ENCODE data around the gene HLA-DQB2.
"Not testable (repeated sequence)": the region's sequence is repeated elsewhere in the genome, so short reads cannot be mapped to it uniquely, and the experiment has no call there.

The HLA-DQB2 gene

DNA sequence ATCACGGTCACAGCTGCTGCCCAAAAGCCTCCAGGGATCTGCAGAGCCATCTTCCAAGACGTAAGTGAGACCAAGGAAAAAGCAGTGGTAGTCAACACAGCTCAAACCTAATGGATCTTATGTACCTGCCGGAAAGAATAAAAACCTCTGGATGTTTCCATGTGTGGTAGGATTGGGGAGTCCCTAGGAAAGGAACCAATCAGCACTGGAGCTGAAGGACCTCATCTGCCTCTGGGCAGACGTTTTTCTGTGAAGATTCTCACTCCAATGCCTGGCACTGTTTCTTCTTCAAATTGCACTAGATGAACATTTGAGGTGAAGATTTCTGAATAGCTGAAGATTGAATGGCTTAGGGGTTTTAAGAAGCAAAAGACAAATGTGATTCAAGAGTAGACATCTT, at the start of gene HLA-DQB2:
Gene HLA-DQB2, minus strand, starts transcription at position 112 of the 400 bp plus-strand sequence. Its CDS starts 62 bp downstream, at position 50.
- no peak for DNase-seq (ENCODE audit: low spot score)

DNA sequence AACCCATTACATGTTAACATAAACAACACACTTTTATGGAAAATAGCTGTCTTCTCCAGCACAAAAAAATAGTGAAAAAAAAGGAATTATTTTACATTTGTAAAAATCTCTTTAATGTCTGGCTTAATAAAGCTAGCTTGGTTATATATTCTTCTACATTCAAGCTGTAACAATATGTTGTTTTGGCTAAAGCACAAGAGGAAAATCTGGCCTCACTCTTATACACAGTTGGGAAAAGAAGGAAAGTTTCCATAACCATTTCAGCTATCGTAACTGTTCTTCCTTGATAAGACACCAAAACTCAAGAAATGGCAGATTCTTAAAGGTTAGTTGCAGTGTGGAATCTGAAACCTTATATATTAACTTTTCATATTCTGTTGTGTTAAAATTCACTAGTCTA, 45.8 kb upstream of the HLA-DQB2 start:
- no peak for DNase-seq (ENCODE audit: low spot score)

DNA sequence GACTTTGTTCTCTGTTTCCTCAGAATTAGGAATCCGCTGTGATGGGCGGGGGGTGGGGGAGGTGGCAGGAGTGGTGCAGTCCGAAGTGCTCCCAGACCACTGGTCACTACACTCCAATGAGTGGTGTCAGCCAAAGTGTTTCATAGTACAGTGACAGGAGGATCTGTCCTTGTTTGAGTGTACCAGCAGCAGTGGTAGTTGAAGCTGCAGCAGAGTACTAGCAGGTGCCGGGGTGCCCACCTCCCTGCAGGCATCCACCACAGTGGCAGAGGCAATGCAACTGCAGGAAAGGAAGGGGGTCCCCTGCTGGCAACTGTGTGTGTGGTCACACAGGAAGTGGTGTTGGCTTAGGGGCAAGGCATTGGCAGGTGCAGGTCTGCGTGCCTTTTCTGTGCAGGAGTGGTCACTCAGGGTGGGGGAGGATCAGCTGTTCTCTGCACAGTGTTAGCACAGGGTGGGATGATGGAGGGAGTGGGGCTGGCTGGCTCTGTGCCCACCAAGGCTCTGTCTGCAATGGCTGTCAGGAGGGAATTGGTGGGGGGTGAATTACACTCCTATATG, 43.8 kb upstream of the HLA-DQB2 start:
- DNase-seq (ENCODE audit: low spot score), result no peak

DNA sequence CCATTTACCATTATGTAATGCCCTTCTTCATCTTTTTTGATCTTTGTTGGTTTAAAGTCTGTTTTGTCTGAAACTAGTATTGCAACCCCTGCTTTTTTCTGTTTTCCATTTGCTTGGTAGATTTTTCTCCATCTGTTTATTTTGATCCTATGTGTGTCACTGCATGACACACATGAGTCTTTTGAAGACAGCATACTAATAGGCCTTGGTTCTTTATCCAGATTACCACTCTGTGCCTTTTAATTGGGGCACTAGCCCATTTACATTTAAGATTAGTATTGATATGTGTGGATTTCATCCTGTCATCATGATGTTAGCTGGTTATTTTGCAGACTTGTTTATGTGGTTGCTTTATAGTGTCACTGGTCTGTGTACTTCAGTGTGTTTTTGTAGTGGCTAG, 42.1 kb upstream of the HLA-DQB2 start:
- not testable (repeated sequence) for DNase-seq (ENCODE audit: low spot score)

DNA sequence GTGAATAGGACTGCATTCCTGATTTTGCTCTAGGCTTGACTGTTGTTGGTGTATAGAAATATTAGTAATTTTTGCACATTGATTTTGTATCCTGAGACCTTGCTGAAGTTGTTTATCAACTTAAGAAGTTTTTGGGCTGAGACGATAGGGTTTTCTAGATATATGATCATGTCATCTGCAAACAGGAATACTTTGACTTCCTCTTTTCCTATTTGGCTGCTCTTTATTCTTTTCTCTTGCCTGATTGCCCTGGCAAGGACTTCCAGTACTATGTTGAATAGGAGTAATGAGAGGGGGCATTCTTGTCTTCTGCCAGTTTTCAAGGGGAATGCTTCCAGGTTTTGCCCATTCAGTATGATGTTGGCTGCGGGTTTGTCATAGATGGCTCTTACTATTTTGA, 40.1 kb upstream of the HLA-DQB2 start:
- no peak for DNase-seq (ENCODE audit: low spot score)

DNA sequence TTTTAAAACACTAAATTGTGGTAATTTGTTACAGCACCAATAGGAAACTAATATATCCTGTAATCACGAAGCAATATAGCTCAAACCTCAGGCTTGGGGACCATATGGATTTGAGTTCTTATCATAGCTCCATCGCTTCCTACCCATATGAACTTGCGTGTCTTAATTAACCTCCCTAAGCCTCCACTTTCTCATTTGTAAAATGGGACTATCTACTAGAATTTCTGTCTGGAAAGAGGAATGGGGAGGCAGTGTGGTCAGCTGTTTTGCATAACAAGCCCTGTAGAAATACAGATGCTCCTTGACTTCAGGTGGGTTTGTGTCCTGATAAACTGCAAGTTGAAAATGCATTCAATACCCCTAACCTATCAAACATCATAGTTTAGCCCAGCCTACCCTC, 36.4 kb upstream of the HLA-DQB2 start:
- DNase-seq (ENCODE audit: low spot score), result no peak

DNA sequence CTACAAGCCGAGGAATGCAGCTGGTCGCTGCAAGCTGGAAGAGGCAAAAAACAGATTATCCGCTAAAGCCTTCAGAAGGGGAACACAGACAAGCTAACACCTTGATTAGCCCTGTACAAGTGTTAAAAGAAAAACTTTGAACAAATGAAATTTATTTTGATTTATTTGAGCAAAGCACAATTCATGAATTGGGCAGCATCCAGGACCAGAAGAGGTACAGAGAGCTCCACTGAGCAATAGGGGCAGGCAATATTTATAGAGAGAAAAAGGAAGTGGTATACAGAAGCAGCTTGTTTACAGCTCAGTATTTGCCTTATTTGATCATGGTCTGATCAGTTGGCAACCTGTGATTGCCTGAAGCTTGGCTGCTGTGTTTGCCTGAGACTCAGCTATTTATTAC, 35.8 kb upstream of the HLA-DQB2 start:
- no peak for DNase-seq (ENCODE audit: low spot score)

DNA sequence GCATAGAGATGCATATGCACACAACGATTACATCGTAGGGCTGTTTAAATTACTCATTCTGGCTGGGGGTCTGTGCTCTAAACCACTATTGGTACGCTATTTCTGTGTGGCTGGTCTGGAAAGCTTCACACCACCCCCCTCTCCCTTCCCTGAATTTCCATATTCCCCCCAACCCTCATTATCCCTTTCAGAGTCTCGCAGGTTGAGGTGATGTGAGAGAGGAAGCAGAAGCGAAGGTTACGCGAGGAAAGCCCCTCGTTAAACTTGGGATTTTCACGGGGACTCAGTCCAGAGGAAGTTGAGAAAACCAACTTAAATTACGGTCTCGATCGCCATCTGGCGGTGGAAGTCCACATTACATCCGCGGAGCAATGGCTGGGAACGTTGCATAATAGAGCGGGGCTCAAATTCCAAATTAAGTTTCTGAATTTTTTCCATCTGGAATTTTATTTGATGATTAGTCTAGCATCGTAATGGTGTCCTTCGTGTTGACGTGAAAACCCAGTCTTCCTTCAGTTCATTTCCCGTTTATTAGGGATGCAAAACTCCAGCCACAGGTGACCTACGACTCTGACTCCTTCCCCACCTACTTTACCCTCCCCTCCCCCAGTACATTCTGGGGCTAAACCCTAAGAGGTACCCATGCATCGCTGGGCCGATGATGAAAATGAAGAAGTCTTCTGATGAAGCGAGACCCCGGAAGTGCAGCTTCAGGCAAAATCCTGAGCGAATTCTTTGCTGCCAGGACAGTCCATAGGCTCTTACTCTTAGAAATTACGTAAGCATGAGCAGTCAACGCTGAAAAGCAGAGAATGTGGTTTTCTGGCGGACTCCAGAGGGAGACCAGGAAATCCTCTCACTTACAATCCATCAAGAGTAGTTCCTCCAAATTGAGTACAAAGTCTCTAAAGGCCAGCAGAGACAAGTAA, 33.8 kb upstream of the HLA-DQB2 start:
- DNase-seq (ENCODE audit: low spot score), result peak; percentile 80

DNA sequence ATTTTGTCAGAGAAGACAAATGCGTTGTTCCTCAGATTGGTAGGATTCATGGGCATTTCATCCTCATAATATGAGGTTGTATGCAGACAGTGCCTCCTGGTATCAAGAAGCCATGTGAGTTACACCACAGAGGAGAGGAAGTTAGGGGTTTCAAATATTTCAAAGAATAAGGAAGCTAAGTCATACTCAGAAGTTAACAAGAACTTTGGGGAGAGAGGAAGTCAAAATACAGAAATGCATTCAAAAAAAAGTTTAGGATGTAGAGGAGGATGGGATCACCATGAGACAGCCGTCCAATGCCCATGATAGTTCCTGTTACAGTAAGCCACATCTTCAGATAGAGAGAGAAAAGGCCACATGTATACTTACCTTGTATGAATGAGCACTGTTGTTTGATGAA, 31.2 kb upstream of the HLA-DQB2 start:
- DNase-seq (ENCODE audit: low spot score), result no peak

DNA sequence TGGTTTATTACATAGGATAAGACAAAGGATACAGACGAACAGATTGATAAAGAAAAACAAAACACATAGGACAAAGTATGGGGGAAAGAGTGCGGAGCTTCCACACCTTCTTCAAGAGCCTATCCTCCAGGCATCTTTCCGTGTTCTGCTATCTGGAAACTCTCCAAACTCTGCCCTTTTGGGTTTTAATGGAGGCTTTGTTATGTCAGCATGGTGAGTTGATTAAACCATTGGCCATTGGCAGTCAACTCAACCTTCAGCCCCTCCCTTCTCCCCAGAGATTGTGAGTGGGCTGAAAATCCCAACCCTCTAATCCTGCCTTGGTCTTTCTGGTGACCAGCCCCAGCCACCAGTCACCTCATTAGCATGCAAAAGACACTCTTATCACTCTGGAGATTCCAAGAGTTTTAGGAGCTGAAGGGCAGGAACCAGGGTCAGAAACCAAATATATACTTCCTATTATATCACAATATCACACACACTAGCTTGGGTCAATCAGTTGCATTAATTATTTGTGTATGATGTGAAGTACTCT, 29.6 kb upstream of the HLA-DQB2 start:
- DNase-seq (ENCODE audit: low spot score), result no peak

DNA sequence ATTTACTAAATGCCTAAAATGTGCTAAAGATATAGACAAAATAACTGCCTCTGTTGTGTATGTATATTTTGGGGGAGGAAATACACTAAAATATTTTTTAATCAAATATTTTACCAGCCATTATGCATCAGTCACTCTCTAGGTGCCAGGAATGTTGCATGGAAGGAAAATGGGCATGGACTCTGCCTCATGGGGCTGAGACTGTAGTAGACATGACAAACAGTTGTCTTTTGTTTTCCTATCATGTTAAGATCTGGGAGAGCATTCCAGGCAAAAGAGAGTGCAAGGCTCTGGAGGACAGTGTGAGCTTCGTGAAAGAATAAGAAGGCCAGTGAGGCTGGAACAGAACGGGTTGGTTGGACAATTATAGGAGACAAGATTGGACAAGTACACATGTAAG, 27.0 kb upstream of the HLA-DQB2 start:
- no peak for DNase-seq (ENCODE audit: low spot score)

DNA sequence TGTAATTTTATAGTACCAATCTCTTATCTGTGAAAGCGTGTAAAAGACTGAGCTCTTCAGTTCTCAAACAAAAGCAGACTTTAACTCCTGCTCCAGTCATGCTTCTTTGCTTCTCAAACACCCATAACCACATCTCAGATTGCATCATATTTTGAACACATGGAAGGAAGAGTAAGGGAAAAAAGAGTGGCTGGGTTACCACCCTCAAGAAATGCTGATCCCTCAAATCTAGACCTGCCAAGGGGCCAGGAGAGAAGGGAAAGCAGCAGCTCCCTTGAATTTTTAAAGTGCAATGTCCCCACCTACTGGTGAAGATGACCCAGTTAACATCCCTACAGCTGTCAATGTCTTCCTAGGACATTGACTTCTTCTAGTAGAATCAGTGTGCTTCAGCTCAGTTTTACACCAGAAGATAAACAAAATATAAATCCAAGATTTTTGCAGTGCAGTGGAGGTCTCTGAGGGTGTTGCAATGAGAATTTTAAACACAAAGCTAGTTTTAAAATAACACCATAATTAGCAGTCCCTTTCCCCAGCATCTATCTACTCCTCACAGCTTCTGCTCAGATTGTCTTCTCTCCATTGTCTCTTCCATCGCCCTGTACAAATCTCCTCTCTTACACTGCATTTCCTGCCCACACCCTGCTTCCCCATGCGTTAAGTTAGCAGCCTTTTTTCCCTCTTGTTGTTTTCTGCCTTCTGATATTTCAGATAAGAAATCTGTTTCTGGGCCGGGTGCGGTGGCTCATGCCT, 22.6 kb upstream of the HLA-DQB2 start:
- peak; percentile 52 for DNase-seq (ENCODE audit: low spot score)

DNA sequence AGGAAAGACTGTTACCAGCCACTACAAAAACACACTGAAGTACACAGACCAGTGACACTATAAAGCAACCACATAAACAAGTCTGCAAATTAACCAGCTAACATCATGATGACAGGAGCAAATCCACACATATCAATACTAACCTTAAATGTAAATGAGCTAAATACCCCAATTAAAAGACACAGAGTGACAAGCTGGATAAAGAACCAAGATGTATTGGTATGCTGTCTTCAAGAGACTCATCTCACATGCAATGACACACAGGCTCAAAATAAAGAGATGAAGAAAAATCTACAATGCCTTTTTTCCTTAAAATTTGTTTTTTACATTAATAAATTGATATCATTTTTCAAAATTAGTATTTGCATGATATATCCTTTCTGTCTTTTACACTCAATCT, 19.6 kb upstream of the HLA-DQB2 start:
- DNase-seq (ENCODE audit: low spot score), result not testable (repeated sequence)

DNA sequence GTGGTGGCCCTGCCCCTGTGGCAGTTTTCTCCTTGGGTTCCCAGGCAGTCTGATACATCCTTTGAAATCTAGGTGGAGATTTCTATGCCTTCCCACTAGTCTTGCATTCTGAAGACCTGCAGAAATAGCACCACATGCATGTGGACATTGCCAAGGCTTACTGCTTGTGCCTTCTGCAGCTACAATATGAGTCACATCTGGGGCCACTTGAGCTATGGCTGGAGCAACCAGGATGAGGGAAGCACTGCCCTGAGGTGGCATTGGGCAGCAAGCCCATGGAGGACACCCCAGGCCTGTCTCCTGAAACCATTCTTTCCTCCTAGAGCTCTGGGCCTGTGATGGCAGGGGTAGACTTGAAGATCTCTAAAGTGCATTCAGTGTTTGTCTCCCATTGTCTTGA, 15.7 kb upstream of the HLA-DQB2 start:
- DNase-seq (ENCODE audit: low spot score), result no peak

DNA sequence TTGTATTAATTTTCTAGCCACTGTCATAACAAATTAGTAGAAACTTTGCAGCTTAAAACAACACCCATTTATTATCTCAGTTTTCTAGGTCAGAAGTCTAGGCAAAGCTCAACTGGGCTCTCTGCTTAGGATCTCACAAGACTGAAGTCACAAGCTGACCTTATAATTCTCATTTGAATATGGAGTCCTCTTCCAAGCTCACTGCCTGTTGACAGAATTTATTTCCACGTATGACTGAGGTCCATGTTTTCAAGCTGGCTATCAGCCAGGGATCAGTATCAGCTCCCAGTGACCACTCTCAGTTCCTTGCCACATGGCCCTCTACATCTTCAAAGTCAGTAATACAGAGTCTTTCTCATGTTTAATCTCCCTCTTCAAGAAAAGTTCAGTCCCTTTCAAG, 11.7 kb upstream of the HLA-DQB2 start:
- DNase-seq (ENCODE audit: low spot score), result no peak

DNA sequence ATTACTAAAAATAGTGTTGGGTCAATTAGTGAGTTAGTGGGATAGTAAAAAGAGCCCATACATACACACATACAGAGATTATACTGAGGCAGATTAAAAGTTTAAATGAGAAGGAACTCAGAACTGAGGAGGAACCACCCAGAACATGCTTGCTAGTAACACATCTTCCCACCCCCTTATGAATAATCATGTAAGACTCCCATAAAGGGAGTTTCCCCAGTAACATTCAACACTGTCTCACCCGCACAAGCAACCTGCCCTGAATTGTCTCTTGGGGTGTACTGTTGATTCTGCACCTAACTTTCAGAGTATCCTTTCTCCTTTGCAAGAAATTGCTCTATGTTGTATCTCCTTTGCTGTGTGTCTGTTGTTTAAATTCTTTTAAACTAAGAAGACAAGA, 11.1 kb upstream of the HLA-DQB2 start:
- peak; percentile 17 for DNase-seq (ENCODE audit: low spot score)

DNA sequence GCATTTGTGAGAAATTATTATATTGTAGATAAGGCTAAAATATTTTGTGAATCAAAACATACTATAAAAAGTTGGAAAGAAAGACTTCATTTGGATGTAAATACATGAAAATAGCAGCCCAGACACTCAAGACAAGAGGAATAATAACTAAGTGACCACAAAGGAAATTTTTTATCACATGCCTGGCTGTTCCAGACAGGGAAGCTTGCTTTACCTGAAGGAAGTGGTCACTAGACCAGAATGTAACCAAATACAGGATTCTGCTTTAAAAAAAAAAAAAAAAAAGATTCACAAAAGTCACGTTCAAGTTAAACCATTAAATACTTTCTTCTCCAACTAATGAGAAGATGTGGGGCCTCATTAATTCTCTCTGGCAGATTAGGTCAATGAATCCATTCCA, 9.3 kb upstream of the HLA-DQB2 start:
- DNase-seq (ENCODE audit: low spot score), result no peak

DNA sequence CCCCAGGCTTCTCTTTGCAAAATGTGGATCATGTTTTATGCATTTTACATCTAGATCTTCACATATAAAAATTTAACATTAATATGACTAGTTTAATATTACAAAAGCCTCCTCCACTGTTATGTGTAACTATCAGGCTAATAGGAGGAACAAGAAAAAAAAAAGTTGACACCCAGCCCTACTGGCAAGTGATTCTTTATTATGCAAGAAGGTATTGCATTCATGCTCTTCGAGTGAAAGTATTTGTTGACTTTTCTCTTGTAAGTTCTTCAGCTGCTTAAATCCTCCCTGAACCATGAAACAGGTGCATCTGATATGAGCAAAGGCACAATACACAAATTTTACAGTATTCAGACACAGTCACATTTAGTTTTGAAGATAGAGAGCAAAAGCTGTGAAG, 716 bp upstream of the HLA-DQB2 start:
- no peak for DNase-seq (ENCODE audit: low spot score)

DNA sequence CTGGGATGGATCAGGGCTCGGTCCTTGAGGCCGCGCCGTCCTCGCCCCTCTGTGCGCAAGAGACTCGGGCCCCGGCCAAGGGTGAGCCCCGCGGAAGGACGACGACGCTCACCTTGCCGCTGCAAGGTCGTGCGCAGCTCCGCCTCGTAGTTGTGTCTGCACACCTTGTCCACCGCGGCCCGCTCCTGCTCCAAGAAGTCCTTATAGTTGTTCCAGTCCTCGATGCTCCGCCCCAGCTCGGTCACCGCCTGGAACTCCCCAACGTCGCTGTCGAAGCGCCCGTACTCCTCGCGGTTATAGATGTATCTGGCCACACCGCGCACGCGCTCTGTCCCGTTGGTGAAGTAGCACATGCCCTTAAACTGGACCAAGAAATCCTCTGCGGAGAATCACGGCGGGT, 1.8 kb downstream of the HLA-DQB2 start:
- no peak for DNase-seq (ENCODE audit: low spot score)

DNA sequence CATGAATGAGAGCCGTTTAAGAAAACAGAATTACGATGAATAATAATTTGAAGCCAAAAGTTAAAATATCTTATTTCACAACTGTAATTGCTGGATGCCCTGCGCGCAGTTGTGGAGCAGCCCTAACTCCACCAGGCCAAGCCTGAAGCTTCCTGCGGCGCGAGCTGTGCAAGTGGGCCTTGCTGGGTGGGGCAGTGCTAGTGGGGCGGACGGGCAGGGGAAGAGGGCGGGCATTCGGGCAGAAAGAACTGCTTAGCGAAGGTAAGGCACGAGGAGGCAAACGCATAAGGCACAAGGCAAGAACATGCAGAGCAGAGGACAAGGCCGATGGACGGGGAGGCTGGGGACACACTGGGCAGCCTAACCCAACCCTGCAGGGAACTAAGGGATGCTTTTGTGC, 2.3 kb downstream of the HLA-DQB2 start:
- DNase-seq (ENCODE audit: low spot score), result no peak

DNA sequence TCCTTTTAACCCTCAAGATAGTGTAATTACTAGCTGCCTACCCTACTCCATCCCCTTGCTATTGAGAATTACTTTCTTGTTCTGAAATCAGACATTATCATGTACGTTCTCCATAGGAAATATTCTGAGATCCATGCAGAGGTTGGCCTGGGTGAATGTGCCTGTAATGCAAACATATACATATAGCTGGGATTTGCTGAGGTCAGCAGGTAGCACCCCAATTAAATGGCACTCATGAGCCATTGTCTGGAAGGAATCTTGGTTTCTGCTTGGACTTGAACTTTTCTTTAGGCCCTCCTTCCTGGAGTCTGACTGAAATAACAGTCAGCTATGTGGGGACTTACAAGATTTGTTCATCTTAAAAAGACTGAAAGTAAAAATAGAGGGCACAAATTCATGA, 3.7 kb downstream of the HLA-DQB2 start:
- no peak for DNase-seq (ENCODE audit: low spot score)

DNA sequence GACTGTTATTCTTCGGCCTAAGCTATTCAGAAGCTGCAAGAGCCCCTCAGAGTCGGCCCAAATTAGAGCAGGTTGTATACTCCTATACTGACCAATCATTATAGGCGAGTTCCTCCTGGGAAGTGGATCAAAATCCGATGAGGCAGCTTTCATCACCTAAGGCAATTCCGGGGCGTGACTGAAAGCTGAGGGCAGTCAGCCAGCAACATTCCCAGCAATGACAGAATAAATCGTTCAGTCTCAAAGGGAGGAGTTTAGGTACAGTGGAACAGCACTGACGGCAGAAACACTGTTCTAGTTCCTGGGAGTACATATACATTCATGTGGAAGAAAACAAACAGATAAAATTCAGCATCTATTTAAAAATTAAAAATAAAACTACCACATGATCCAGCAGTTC, 10.8 kb downstream of the HLA-DQB2 start:
- DNase-seq (ENCODE audit: low spot score), result no peak

DNA sequence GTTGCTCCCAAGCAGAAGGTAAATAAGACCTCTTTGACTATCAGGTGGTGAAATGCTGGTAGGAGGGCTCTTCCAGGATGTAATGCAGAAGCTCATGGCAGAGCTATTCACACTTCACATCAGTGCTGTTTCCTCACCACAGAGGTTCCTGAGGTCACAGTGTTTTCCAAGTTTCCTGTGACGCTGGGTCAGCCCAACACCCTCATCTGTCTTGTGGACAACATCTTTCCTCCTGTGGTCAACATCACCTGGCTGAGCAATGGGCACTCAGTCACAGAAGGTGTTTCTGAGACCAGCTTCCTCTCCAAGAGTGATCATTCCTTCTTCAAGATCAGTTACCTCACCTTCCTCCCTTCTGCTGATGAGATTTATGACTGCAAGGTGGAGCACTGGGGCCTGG, 17.7 kb downstream of the HLA-DQB2 start:
- not testable (repeated sequence) for DNase-seq (ENCODE audit: low spot score)
